NOMO-1 (cell line): Measurements from ENCODE around the gene UBE2I.

Source experiments
- DNase-seq, 2 experiments: peaks; one replicate each; lab custom pipeline; 2025; ENCODE audit not compliant: unreplicated experiment in 2 of 2; lab: John Stamatoyannopoulos, UW

UBE2I gene

DNA sequence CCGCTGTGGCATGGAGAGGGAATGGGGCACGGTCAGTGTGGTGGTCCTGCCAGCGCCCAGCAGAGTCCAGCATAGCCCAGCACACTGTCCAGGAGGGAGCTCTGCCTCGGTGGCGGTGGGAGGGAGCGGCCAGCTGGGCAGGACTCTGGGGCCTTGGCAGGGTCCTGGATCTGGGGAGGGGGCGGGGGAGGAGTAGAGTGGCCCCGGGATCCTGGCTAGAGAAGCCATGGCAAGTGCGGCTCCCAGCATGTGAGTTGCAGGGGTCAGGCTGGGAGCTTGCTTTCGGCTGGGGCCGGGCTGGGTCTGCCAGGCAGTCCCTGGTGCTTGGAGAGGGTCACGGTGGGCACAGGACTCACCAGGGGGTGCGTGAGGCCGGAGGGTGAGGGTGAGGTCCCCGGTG, 46.2 kb downstream of the UBE2I start:
- no peak for DNase-seq

DNA sequence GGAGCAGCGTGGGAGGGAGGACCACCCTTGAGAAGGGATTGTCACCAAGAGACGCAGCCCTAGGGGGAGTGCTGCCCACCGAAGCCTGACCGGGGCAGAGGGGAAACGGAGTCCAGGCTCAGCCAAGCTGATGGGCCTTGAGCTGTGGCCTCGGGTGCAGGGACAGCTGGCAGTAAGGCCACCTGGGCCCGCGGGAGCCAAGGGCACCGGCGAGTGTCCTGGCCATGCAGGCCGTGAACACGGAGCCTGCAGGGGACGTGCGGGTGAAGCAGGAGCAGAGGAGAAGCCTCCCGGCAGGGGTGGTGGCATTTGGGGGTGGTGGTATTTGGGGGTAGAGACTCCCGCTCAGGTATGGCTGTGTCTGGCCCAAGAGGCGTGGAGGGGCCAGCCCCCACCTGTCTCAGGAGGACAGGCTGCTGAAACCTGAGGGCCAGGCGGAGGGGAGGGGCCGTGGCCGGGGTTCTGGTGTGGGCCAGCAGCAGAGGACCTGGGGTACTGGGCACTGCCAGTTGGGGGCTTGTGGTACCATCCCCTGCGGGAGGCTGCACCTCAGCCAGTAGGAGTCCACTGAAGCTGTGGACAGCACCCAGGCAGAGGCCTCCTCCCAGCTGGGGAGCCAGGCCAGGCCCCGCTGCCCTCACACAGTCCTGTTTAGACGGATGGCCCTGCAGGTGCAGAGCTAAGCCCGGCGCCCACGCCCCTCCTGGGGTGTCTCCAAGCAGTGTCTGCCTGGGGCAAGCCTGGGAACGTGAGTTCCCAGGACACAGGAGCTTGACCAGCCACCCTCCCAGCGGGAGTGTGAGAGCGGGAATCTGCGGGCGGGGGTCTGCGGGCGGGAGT, 46.8 kb downstream of the UBE2I start:
- no peak for DNase-seq

DNA sequence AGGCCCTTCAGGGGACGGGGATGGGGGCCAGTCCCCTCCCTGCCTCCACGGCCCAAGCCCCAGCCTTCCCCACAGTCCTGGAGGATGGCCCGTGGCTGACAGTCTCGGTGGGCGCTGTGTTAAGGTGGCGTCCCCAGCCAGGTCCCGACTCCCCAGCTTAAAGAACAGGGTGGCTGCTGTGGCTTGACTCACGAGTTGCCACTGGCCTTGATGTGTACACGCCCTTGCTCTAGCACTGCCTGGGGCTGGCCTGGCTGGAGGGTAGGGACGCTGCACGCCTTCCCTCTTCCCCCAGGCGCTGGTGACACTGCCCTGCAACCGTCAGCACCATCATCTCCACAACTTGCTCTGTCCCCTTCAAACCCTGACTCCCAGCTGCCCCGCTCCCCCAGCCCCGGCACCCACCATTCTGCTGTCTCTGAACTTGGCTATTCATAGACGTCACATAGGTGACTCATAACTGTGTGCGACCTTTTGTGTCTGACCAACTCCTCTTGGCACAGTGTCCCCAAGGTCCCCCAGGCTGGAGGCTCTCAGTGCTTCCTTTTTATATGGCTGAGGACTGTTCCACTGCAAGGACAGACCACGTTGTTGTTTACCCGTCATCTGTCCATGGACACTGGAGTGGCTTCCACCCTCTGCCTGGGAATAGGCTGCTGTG, 48.6 kb downstream of the UBE2I start:
- no peak for DNase-seq

DNA sequence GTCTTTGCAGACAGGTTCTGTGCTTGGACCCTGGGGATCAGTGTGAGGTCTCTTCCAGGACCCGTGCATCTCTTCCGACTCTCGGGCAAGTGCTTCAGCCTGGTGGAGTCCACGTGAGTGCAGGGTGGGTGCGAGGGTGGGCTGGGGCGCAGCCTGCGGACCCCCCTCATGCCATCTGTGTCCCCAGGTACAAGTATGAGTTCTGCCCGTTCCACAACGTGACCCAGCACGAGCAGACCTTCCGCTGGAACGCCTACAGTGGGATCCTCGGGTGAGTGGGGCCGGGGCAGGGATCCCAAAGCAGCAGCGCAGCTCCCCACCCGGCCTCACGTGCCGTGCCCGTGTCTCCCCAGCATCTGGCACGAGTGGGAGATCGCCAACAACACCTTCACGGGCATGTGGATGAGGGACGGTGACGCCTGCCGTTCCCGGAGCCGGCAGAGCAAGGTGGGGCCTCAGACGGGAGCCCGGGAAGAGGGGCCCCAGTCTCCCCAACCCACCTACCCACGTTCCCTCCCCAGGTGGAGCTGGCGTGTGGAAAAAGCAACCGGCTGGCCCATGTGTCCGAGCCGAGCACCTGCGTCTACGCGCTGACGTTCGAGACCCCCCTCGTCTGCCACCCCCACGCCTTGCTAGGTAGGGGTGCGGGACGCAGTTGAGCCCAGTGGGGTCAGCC, 52.4 kb downstream of the UBE2I start:
- no peak for DNase-seq

DNA sequence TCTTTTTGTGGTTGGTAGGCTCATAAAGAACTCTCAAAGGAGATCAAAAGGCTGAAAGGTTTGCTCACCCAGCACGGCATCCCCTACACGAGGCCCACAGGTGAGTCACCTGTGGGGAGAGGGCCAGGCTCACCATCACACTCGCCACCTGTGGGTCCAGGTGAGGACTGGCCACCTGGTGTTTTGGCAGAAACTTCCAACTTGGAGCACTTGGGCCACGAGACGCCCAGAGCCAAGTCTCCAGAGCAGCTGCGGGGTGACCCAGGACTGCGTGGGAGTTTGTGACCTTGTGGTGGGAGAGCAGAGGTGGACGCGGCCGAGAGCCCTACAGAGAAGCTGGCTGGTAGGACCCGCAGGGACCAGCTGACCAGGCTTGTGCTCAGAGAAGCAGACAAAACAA, 53.4 kb downstream of the UBE2I start:
- no peak for DNase-seq

DNA sequence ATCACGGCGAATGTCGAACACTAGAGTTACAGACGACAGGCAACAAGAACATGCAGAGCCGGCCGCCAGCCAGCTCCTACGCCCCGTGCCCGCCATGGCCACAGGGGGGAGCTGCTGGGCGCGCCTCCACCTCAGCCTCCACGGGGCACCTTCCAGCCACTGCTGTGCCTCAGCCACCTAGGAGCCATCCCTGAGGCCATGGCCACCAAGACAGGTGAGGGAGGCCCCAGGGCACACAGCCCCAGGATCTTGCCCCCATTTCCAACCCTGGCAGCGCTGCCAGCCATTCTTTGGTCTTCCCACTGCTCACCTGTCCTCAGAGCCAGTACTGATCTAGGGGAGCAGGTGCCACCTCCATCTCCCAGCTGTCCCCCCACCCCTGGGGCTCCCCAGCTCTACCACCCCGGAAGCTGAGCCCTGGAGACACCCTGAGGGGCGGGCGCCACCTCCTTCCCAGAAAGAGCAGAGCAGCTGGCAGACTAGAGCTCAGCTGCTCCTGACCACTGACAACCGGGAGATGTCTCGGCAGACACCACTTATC, 54.1 kb downstream of the UBE2I start:
- peak; percentile 32 to 46 for DNase-seq

DNA sequence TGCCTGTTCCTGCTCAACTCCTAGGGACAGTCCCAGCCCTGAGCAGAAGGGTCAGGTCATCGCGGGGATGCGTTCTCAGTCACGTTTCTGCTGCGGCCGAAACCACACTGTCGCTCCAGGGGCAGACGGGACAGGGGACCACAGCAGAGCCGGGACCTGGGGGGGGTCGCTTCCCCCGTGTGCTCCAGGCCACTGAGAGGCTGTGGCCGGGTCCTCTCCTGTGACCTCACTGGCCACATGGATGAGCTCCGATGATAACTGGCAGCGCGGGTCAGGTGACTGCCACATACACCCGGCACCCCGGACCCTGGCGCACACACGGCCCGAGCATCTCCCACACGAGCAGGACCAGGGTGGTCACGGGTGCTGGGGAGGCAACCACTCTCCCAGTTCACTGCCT, 55.1 kb downstream of the UBE2I start:
- no peak for DNase-seq

DNA sequence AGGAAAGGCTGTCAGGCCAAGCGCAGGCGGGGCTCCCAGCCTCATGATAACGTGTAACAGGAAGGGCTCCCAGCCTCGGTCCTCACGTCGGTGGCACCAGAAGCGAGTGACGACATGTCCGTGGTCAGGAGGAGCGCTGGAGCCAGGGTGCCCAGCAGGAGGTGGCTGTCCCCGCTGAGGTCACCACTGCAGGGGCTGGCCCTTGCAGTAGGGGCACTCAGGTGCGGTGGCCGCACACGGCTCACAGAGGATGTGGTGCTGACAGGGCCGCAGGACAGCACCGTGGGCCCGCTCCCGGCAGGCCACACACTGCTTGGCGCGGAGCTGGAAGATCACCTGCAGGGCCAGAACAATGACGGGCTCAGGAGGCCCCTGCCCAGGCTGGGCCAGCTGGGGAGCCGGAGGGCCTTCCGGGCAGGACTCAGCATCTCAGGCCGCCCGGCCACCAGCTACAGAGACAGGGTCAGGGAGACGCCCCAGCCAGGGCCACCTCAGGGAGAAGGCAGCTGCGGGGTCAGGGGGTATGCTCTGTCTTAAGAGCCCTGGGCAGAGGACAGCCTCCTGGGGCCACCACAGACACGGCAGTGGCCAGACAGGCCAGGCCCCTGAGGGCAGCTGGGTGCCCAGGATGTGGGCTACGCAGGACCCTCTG, 56.8 kb downstream of the UBE2I start:
- no peak for DNase-seq

DNA sequence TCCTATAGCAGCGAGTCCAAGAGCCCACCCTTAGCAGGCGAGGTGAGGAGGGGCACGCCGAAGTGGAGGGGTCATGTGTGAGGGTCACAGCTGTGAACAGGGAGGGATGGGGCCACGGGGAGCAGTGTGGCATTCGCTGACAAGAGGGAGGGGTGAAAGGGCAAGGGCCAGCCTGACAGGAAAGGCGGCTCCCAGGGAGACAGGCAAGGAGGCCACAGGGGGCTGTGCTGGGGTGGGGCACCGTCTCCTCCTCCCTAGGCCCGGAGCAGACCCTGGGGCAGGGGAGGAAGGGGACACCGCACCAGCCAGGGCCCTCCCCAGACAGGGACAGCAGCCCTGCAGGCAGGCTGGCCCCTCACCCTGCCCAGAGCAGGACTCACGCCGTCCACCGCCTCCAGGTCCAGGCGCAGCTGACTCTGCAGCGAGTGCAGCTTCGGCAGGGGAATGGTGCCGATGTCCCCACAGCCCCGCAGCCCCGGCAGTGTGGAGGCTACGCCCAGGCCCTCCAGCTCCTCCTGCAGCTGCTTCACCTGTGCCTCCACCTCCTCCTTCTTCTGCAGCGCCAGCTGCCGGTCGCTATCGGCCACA, 57.4 kb downstream of the UBE2I start:
- DNase-seq: no peak

DNA sequence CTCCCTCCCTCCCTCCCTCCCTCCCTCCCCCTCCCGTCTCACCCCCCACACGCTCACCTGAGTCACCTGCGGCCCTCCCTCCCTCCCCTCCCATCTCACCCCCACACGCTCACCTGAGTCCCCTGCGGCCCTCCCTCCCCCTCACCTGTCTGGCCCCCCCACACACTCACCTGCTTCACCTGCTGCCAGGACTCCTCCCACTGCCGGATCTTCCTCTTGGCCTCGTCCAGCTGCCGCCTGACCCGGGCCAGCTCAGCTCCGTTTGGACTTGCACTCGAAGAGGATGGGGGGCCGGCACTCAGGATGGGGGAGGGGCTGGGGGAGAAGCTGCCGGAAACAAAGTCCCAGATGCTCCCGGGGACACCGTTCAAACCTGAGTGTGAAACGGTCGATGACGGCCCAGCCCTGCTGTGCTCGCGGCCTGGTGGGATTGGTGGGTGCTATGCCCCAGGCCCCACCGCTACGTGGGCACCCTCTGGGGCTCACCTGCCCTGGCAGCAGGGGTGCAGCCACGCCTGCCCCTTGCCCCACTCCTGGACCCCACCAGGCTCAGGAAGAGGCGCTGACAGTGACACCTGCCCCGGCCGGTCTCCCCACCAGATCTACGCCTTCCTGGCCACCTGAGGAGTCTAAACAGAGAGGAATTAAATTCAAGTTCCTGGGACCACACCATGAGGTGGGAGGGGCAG, 58.2 kb downstream of the UBE2I start:
- no peak for DNase-seq

DNA sequence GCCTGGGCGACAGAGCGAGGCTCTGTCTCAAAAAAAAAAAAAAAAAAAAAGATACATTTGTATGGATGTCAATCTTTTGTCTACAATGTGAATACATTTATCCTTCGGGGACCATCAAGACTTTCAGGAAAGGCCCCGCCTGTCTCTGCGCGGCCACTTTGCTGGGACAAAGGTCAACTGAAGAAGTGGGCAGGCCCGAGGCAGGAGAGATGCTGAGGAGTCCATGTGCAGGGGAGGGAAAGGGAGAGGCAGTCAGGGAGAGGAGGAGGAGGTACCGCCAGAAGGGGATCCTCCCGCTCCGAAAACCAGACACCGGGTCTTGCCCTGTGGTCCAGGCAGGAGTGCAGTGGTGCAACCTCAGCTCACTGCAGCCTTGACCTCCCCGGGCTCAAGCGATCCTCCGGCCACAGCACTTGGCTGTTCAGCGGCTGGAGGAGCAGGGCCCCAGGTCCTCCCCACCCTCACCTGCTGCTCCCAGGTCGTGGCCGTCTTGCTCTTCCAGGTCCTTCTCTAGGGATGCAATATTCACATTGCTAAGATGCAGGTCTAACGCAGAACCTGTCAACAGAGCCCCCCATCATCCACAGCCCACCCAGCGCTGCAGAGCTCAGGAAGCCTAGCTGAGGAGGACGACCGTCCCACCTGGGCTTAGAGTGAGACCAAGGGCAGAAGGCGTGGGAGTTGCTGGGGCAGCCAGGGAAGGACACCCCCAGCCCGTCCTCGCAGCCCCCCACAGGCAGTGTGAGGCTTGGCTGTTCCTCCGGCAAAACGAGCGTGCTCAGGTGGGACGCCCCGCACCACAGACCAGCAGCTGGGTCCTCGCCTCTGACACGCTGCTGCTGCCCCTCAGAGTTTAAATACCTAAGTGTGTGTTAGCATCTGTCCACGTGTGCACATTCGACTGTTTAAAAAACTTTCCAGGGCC, 61.9 kb downstream of the UBE2I start:
- no peak for DNase-seq

DNA sequence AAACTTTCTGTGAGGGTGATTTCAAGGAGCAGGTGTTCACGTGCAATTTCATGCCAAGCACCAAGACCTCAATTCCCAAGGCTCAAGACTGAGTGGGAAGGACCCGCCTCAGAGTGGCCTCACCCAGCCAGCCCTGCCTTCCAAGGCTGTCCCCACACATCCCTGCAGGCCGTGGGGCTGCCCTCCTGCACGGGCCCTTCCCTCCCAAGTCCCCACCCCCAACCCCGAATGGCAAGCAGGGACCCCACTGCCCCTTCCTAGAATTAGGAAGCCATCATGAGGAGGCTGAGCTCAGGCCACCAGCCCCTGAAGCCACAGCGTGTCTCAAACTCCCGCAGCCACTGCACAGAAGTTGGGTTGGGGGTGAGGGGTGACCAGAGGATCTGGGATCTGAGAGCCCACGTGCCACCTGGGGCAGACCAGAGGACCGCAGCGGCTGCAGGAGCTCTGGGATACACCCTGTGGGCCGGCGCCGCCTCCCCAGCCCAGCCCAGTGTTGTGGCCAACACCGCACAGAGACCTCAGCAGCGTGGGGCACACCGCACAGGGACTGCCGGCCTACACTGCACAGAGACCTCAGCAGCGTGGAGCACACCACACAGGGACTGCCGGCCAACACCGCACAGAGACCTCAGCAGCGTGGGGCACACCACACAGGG, 63.0 kb downstream of the UBE2I start:
- no peak for DNase-seq

DNA sequence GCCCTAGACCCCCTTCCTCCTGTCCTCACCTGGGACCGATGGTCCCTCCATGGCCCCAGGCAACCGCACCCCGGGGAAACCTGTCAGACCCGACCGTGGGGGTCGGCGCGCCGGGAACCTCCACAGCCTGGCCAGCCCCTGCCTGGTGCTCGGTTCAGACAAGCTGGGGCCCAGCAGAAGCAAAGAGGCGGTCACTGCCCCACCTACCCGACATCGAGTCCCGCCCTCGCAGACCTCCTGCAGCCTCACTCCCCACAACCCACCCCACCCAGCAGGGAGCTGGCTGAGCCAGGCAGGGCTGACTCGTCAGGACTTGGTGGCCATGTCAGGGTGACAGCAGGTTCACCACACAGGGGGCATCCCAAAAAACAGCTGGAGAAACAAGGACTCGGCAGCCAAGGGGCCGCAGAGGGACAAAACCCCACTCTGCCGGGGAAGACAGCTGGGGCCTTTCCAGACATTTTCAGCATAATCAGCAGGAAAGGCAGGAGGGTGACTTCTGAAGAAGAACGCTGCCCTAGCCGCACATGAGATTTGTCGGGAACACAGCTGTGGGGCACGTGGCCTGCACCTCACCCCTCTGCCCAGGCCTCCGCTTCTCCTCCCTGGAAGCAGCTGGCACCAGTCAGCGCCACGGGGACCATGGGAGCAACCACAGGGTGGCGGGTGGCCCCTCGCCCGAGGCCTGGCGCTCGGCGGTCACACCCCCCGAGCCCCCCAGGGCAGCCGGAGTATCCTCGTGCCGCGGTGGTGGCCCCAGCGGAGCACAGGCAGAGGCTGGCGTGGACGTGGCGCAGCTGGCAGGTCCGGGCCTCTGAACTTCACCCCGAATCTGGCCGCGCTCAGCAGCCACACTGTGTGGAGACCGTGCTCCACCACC, 65.2 kb downstream of the UBE2I start:
- DNase-seq: no peak

DNA sequence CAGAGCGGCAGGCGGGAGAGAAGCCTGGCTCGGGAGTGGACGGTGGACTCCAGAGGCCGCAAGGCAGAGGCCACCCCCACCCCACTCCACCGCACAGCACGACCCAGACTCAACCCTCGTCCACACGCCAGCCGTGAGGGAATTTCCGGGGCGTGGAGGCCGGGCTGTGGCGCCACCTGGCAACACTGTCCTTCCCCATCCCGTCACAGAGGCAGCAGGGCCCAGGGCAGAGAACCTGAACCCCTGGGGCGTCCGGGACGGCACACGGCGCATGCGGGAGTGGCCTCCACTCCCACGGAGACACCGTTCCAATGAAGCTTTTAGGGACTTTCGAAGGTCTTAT, 65.8 kb downstream of the UBE2I start:
- DNase-seq: no peak

DNA sequence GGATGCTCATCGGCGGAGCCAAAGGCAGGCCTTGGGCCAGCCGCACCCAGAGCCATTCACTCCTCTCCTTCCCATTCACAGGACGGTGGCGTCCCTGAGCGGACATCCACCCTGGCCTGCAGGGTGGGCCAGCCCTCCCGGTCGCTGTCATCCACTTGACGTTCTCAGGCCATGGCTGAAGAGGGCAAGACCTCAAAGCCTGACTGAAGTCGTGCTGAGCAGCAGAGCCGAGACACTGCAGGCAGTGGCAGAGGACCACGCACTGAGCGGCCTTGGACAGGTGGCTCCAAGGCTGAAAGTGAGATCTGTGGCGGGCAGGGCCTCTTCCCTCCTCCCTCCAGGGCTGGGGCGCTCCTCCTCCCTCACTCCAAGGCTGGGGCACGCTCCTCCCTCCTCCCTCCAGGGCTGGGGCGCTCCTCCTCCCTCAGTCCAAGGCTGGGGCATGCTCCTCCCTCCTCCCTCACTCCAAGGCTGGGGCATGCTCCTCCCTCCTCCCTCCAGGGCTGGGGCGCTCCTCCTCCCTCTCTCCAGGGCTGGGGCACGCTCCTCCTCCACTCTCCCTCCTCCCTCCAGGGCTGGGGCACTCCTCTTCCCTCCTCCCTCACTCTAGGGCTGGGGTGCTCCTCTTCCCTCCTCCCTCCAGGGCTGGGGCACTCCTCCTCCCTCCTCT, 66.4 kb downstream of the UBE2I start:
- DNase-seq: no peak
